ENCODE measurements around the gene CUL7. TPM values are rescaled to one million over a fixed set of nuclear protein-coding genes. Genes with fewer than 3 reads are reported as not detected.

The CUL7 gene
- 10 to 100 TPM; 20.7 to 39.6 (median 28.6) TPM for total RNA-seq

DNA sequence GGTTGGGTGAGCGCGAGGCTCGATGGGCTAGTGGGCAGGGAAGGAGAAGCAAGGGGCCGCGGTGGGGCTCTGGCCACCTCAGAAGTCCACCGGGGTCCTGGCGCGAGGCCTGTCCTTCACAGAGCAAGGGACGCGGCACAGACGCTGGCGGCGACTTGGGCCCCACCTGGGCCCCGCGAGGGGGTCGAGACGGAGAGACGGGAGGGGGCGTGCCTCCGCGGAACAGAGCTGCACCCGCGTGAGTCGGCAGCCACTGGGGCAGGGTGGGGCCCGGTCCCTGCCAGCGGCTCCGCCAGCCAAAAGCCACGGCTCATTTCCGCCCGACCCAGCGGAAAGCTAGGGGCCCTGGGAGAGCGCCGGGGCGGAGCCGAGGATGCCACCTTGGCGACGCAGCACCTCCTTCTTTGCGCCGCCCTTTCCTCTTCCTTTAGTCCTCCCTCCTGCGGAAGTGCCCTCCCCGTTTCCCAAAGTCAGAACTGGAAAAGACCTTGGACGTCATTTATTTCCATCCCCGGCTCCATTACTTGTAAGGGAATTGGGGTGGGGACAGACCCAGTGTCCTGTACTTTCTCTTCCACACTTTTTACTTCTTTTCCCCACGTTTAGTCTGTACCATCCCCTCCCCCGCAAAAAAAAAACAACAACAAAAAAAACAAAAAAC, at the start of gene CUL7:
TSS of gene CUL7 (minus strand) at position 307 of the 661 bp plus-strand sequence. CDS start 1,063 bp downstream, outside the sequence.
- TF ChIP-seq POLR2A (IDR thresholded peaks at IDR 0.05) (peak; percentile 42 to 91), CTCF (IDR thresholded peaks at IDR 0.05) (no peak)
- DNase-seq: peak; percentile 95 to 96
- Histone ChIP-seq H3K4me3 (replicated peaks in 1 of 3) (peak within 1 kb of the TSS; percentile 5 to 61 (median 61)), H3K36me3 (peaks cover 19 to 22% of the 10 kb centered on the region in 2 donors), H3K4me1 (peaks cover 20 to 27% of the 10 kb centered on the region in 2 donors), H3K27ac (peak within 1 kb of the TSS; percentile 86 to 91 (median 86)), H3K9me3 (no peaks in the 10 kb centered on the region), H3K27me3 (no peaks in the 10 kb centered on the region)
- WGBS, 2 donors: 2 to 3% methylated on average over 19 to 21 of the region's 45 CpGs
- intact Hi-C loops (cut with DNase I): loop anchor here (5.0 kb wide), 1 partner anchor 36 kb away; no protein-coding TSS in a partner anchor

GRCh38 chr6:43101497-43101896, 47.8 kb upstream of the CUL7 start:
- Histone ChIP-seq H3K4me3 (replicated peaks in 1 of 3) (no peak overlapping the region), H3K27me3 (no peaks in the 10 kb centered on the region), H3K4me1 (peaks cover 19% of the 10 kb centered on the region in 2 donors), H3K9me3 (no peaks in the 10 kb centered on the region), H3K36me3 (no peaks in the 10 kb centered on the region), H3K27ac (no peak overlapping the region)
- intact Hi-C loops (cut with DNase I): no loop called here
- 74 to 77% methylated on average over 4 of the region's 4 CpGs for WGBS, 2 donors
- no peak for TF ChIP-seq POLR2A (IDR thresholded peaks at IDR 0.05)
- no peak for TF ChIP-seq CTCF (IDR thresholded peaks at IDR 0.05)
- no peak for DNase-seq

- intact Hi-C loops (cut with DNase I): no loop called here
- H3K27ac ChIP-seq: peak overlapping the region; percentile 76 to 91 (median 80)
- H3K27me3 ChIP-seq: no peaks in the 10 kb centered on the region
- no peaks in the 10 kb centered on the region for H3K9me3 ChIP-seq
- peaks cover 30 to 41% of the 10 kb centered on the region in 2 donors for H3K4me1 ChIP-seq
- H3K4me3 ChIP-seq (replicated peaks in 1 of 3): no peak overlapping the region
- DNase-seq: no peak
- WGBS, 2 donors: 80 to 87% methylated on average over 4 of the region's 4 CpGs
- TF ChIP-seq CTCF (IDR thresholded peaks at IDR 0.05) (no peak), POLR2A (IDR thresholded peaks at IDR 0.05) (no peak)
- H3K36me3 ChIP-seq: no peaks in the 10 kb centered on the region
Measured at GRCh38 chr6:43097502-43097901, 43.9 kb upstream of the CUL7 start.

DNA sequence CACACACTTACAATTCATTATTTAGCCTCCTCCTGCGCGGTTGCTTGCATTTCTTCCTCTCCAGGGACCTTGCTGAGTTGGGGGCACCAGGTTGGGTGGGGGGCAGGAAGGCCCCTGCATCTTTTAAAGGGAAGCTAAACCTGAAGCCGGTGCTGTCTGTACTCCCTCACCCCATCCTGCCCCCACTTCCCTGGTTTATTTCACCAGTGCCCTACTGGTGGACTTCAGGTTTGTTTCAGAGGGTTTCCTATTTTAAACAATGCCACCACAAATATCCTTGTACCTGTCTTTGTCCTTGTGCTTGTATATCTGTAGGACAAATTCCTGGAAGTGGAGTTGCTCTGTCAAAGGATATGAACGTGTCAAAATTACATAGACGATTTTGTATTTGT, 43.4 kb upstream of the CUL7 start:
- WGBS, 2 donors: 21% methylated on average over 5 of the region's 5 CpGs
- Histone ChIP-seq H3K4me3 (replicated peaks in 1 of 3) (no peak overlapping the region), H3K4me1 (peaks cover 30 to 41% of the 10 kb centered on the region in 2 donors), H3K27me3 (no peaks in the 10 kb centered on the region), H3K36me3 (no peaks in the 10 kb centered on the region), H3K9me3 (no peaks in the 10 kb centered on the region), H3K27ac (peak overlapping the region; percentile 76 to 91 (median 80))
- peak in 1 of 6 experiments; percentile 13 for TF ChIP-seq CTCF (IDR thresholded peaks at IDR 0.05)
- no peak for TF ChIP-seq POLR2A (IDR thresholded peaks at IDR 0.05)
- intact Hi-C loops (cut with DNase I): no loop called here
- no peak for DNase-seq

GRCh38 chr6:43096451-43097097, 42.9 kb upstream of the CUL7 start:
- DNase-seq: peak; percentile 82
- no peak for TF ChIP-seq CTCF (IDR thresholded peaks at IDR 0.05)
- peak in 1 of 2 donors; percentile 49 for TF ChIP-seq POLR2A (IDR thresholded peaks at IDR 0.05)
- Histone ChIP-seq H3K4me3 (replicated peaks in 1 of 3) (no peak overlapping the region), H3K36me3 (no peaks in the 10 kb centered on the region), H3K27me3 (no peaks in the 10 kb centered on the region), H3K4me1 (peaks cover 30 to 41% of the 10 kb centered on the region in 2 donors), H3K27ac (peak overlapping the region; percentile 76 to 91 (median 80)), H3K9me3 (no peaks in the 10 kb centered on the region)
- intact Hi-C loops (cut with DNase I): no loop called here
- WGBS, 2 donors: 12 to 18% methylated on average over 8 of the region's 8 CpGs

All from thyroid gland (tissue), 4 donors.